VCaP (cell line): ENCODE measurements around the gene ZMYM3.

Experiments used
- H3K27ac ChIP-seq: fragments of 450-650 bp; 2 replicates; pipeline ENCODE4 v1.5.1; 2017
- CTCF ChIP-seq: fragments of 450-650 bp; conservative IDR thresholded peaks from 2 replicates; pipeline ENCODE4 v1.5.1; 2017; ENCODE audit warnings: mild to moderate bottlenecking, moderate library complexity

The ZMYM3 gene

DNA sequence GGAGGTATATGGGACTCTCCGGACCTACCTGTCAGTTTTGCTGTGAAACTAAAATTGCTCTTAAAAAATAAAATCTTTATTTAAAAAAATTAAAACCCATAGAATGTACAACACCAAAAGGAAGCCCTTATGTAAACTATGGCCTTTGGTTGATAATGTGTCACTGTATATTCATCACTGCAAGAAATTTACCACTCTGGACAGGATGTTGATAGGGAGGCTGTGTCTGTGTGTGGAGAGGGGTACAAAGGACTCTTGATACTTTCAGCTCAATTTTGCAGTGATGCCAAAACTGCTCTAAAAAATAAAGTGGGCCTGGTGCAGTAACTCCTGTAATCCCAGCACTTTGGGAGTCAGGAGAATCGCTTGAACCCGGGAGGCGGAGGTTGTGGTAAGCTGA, 2.9 kb upstream of the ZMYM3 start:
- TF ChIP-seq CTCF = no peak
- no peak overlapping the region for H3K27ac ChIP-seq

DNA sequence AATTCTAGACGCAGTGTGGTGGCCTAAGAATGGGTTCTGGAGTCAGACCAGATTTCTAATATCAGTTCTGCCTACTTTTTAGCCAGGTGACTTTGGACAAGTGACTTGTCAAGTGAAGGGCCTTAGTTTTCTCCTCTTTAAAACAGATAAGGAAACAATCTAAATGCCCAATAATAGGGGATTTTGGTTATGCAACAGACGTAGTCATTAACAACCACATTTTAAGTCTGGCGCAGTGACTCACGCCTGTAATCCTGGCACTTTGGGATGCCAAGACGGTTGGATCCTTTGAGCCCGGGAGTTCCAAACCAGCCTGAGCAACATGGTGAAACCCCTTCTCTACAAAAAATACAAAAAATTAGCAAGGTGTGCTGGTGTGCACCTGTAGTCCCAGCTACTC, 2.1 kb upstream of the ZMYM3 start:
- H3K27ac ChIP-seq = peak overlapping the region; percentile 80
- no peak for TF ChIP-seq CTCF

DNA sequence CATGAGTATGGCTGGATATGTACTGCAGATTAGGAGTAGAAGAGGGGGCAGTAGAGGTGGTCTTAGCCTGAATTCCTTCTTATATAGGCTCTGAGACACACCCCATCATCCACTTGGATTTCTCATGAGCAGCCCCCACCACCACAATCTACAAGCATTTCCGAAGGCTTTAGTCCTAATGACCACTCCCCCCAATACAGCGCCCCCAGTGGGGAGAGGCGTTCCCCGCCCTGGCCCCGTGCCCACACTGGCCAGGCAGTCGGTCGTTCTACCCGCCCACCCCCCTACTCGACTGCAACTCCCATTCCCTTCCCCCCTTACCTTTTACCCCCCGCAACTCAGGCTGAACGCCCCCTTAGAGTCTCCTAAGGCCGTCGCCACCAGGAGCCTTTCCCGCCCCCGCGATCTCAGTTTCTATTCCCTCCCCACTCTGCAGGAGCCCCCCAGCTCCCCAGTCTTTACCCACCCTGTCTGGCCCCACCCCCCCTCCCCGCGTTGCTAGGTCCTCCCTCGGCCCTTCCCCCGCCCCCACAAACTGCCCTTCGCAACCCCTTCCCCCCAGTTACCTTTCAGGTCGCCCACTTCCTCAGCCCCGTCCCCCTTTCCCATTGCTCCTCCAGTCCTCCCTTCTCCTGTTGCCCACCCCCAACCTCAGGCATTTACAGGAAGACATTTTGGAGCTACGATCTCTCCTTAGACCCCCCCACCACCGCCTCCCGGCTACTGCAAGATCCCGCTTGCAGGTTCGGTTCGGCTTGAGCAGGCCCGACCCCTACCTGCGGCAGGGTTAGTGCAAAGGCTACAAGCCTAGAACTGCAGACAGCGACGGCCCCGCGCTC, 468 bp downstream of the ZMYM3 start:
- peak overlapping the region; percentile 80 for H3K27ac ChIP-seq
- peak; percentile 64 for TF ChIP-seq CTCF

DNA sequence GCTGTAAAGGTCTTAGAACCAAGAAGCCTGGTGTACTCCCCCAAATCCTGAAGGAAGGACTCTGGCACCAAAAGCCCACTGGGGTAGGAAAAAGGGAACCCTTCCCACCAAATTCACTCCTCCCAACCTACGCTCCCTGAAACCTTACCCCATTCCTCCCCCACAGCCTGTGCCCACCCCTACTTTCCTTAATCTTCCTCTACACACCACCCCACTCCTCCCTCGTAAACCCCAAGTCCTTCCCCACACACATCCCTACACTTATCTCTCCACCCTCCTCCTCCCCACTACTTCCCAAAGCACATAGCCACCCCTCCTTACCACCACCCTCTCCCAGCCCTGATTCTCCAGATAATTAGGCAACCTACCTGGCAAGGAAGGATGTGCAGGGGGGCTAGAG, 1.7 kb downstream of the ZMYM3 start:
- no peak for TF ChIP-seq CTCF
- H3K27ac ChIP-seq = no peak overlapping the region; the same call in 1 of the 2 replicates

DNA sequence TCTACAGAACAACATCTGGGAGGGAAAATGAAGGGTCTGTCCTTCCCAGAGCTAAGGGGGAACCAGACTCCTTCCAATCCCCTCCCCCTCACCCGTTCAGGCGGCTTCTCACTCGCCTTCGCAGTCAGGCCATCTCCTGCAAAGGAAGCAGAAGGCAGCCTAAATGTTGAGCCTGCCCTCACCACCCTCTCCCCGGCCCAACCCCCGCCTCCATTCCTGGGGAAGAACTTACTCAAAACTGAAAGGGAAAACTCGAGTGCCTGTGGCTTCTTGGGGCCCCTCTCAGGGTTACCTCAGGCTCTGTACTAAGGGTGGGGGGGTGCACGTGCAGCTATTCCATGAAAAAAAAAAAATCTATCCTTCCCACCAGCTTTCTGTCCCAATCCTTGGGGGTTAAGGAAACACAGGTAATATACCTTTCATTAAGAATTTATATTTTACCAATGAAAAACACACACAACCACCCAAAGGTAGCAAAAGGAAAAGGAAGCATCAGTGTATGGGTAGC, 2.4 kb downstream of the ZMYM3 start:
- no peak overlapping the region for H3K27ac ChIP-seq
- no peak for TF ChIP-seq CTCF

GRCh38 chrX:71250841-71251240, 3.1 kb downstream of the ZMYM3 start:
- TF ChIP-seq CTCF = no peak
- H3K27ac ChIP-seq = no peak overlapping the region

DNA sequence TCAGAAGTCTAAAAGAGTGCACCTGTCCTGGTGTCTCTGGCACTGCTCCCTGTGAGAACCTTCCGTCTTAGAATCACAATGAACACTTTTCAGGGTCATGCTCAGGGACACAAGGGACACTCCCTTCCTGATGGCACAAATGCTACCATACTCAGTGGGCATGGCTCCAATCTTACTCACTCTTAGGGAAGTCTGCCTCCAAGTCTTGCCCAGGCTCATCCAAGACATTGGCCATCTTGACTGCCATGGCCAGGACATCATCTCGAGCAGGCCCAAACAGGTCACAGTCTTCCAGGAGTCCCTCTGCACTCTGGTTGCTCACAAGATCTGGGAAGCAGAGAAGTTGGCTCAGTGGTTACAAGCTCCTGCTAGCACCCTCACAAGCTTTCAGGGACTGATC, 8.8 kb downstream of the ZMYM3 start:
- TF ChIP-seq CTCF = no peak
- no peak overlapping the region for H3K27ac ChIP-seq
